H1 (cell line): ENCODE results near the gene NBPF3. TPM values are rescaled to one million over a fixed set of nuclear protein-coding genes. Genes with fewer than 3 reads are reported as not detected.

Experiments
- CTCF ChIA-PET: fragments of 300-600 bp; sonication (Branson Sonifier 250); formaldehyde crosslinking; loops from one replicate; lab custom pipeline; 2021; ENCODE audit not compliant: partially characterized antibody; lab: Charles Lee
- POLR2A ChIA-PET: fragments of 300-600 bp; sonication (Branson Sonifier 250); formaldehyde crosslinking; loops from one replicate; lab custom pipeline; 2021; ENCODE audit warnings: inconsistent platforms; ENCODE audit not compliant: partially characterized antibody; lab: Charles Lee
- DNase-seq, 2 experiments: peaks; one replicate each; pipeline versions ENCODE4 v3.0.0 to v3.0.0-alpha.2; 2010 to 2022; ENCODE audit warnings: low spot score in 2 of 2, low read depth in 1 of 2, mixed read lengths in 1 of 2
- FAIRE-seq: peaks from 2 replicates; lab custom pipeline; 2011; peaks lifted over from hg19 to GRCh38; lab: Jason Lieb, UNC
- H2AFZ ChIP-seq: 2 replicates; pipeline ENCODE4 v1.8.1; 2012; ENCODE audit warnings: low read length, inconsistent platforms
- H2AK5ac ChIP-seq: 2 replicates; pipeline ENCODE4 v1.6.1; 2013; ENCODE audit warnings: low read depth, low read length
- H2BK120ac ChIP-seq: replicated peaks from 2 replicates; pipeline ENCODE3; 2013; ENCODE audit warnings: low read depth, low read length, inconsistent platforms
- H2BK12ac ChIP-seq: 2 replicates; pipeline ENCODE4 v1.6.1; 2013; ENCODE audit warnings: low read depth, low read length
- H2BK15ac ChIP-seq: 2 replicates; pipeline ENCODE4 v1.6.1; 2013; ENCODE audit warnings: low read length
- H2BK20ac ChIP-seq: 2 replicates; pipeline ENCODE4 v1.6.1; 2013; ENCODE audit warnings: low read length
- H2BK5ac ChIP-seq: 2 replicates; pipeline ENCODE4 v1.6.1; 2013; ENCODE audit warnings: low read depth, low read length
- H3K14ac ChIP-seq: 2 replicates; pipeline ENCODE4 v1.6.1; 2013; ENCODE audit warnings: inconsistent platforms; ENCODE audit not compliant: insufficient read length
- H3K18ac ChIP-seq: 2 replicates; pipeline ENCODE4 v1.6.1; 2013; ENCODE audit warnings: low read length; ENCODE audit errors: extremely low read depth
- H3K23ac ChIP-seq: 2 replicates; pipeline ENCODE4 v1.6.1; 2013; ENCODE audit warnings: inconsistent platforms; ENCODE audit not compliant: insufficient read length
- H3K23me2 ChIP-seq: 2 replicates; pipeline ENCODE4 v1.6.1; 2013; ENCODE audit warnings: low read depth, low read length
- H3K27ac ChIP-seq: 2 replicates; pipeline ENCODE4 v1.6.1; 2011; ENCODE audit warnings: low read depth, low read length, inconsistent platforms
- H3K27me3 ChIP-seq, 4 experiments: replicated peaks in 1 of 4; 1 replicate in 1 of 4; 2 replicates in 3 of 4; pipeline versions ENCODE4 v1.6.1 to v1.8.1; 2011 to 2013; ENCODE audit warnings: low read length in 3 of 4, mild to moderate bottlenecking in 3 of 4, inconsistent platforms in 2 of 4, mixed read lengths in 2 of 4, moderate library complexity in 1 of 4; ENCODE audit not compliant: control insufficient read depth in 3 of 4, insufficient read depth in 3 of 4; ENCODE audit errors: extremely low read depth in 1 of 4
- H3K36me3 ChIP-seq, 4 experiments: 2 replicates each; pipeline versions ENCODE4 v1.6.1 to v1.8.1; 2011 to 2013; ENCODE audit warnings: mild to moderate bottlenecking in 4 of 4, low read length in 3 of 4, moderate library complexity in 2 of 4, control low read depth in 1 of 4, inconsistent platforms in 1 of 4; ENCODE audit not compliant: insufficient read depth in 4 of 4, control insufficient read depth in 2 of 4
- H3K4ac ChIP-seq: replicated peaks from 2 replicates; pipeline ENCODE3; 2013; ENCODE audit warnings: low read length, low read depth, mixed read lengths, inconsistent platforms; ENCODE audit not compliant: insufficient read length
- H3K4me1 ChIP-seq, 4 experiments: replicated peaks in 1 of 4; 1 replicate in 1 of 4; 2 replicates in 3 of 4; pipeline versions ENCODE4 v1.6.1 to v1.8.1; 2011 to 2013; ENCODE audit warnings: low read length in 3 of 4, inconsistent platforms in 2 of 4, mixed read lengths in 1 of 4; ENCODE audit not compliant: insufficient read depth in 4 of 4, control insufficient read depth in 3 of 4
- H3K4me2 ChIP-seq, 2 experiments: 2 replicates each; pipeline versions ENCODE4 v1.6.1 to v1.8.1; 2011 to 2013; ENCODE audit warnings: low read depth in 2 of 2, low read length in 2 of 2, control low read depth in 1 of 2, inconsistent platforms in 1 of 2, mild to moderate bottlenecking in 1 of 2; ENCODE audit not compliant: insufficient read depth in 1 of 2
- H3K4me3 ChIP-seq, 4 experiments: fragments of 200-600, 300-600 bp in 1 of 4; sonication (generic), shearing (Covaris generic), sonication (Bioruptor Twin) in 1 of 4; 2 replicates each; pipeline versions ENCODE4 v1.5.1 to v1.8.1; 2011 to 2016; ENCODE audit warnings: low read length in 4 of 4, low read depth in 3 of 4, control low read depth in 2 of 4, inconsistent platforms in 2 of 4, mild to moderate bottlenecking in 2 of 4, mixed read lengths in 1 of 4, moderate library complexity in 1 of 4; ENCODE audit not compliant: insufficient read depth in 2 of 4; ENCODE audit errors: extremely low read depth in 1 of 4
- H3K56ac ChIP-seq: replicated peaks from 2 replicates; pipeline ENCODE3; 2013; ENCODE audit warnings: low read depth, mild to moderate bottlenecking, mixed read lengths, low read length, inconsistent platforms; ENCODE audit not compliant: insufficient read length
- H3K79me1 ChIP-seq: 2 replicates; pipeline ENCODE4 v1.6.1; 2013; ENCODE audit warnings: low read depth, low read length, control low read depth
- H3K79me2 ChIP-seq, 2 experiments: 2 replicates each; pipeline versions ENCODE4 v1.6.1 to v1.8.1; 2012 to 2013; ENCODE audit warnings: low read length in 2 of 2, mild to moderate bottlenecking in 2 of 2, inconsistent platforms in 1 of 2; ENCODE audit not compliant: insufficient read depth in 2 of 2, control insufficient read depth in 1 of 2
- H3K9ac ChIP-seq, 4 experiments: replicated peaks in 1 of 4; 1 replicate in 1 of 4; 2 replicates in 3 of 4; pipeline versions ENCODE4 v1.6.1 to v1.8.1; 2011 to 2013; ENCODE audit warnings: low read depth in 3 of 4, low read length in 3 of 4, control low read depth in 2 of 4, mild to moderate bottlenecking in 2 of 4, moderate library complexity in 2 of 4, inconsistent platforms in 1 of 4; ENCODE audit errors: extremely low read depth in 1 of 4
- H3K9me3 ChIP-seq, 2 experiments: 2 replicates each; pipeline versions ENCODE4 v1.6.1 to v1.8.1; 2012 to 2013; ENCODE audit warnings: mild to moderate bottlenecking in 2 of 2, moderate library complexity in 2 of 2, control low read depth in 1 of 2, inconsistent platforms in 1 of 2, low read depth in 1 of 2, low read length in 1 of 2, mixed read lengths in 1 of 2; ENCODE audit not compliant: insufficient read depth in 2 of 2
- H4K20me1 ChIP-seq, 2 experiments: replicated peaks in 1 of 2; 2 replicates each; pipeline versions ENCODE3 to v1.8.1; 2011 to 2013; ENCODE audit warnings: inconsistent platforms in 2 of 2, low read length in 2 of 2, mild to moderate bottlenecking in 1 of 2; ENCODE audit not compliant: insufficient read depth in 2 of 2, control insufficient read depth in 1 of 2
- H4K5ac ChIP-seq: 2 replicates; pipeline ENCODE4 v1.6.1; 2013; ENCODE audit warnings: low read length, low read depth, mixed read lengths, inconsistent platforms; ENCODE audit not compliant: insufficient read length
- H4K8ac ChIP-seq: 2 replicates; pipeline ENCODE4 v1.8.0; 2013; ENCODE audit warnings: mild to moderate bottlenecking, moderate library complexity, low read length, inconsistent platforms; ENCODE audit not compliant: insufficient read depth; ENCODE audit errors: extremely low read depth
- H4K91ac ChIP-seq: replicated peaks from 2 replicates; pipeline ENCODE3; 2013; ENCODE audit warnings: low read length, mixed read lengths, inconsistent platforms; ENCODE audit not compliant: insufficient read length
- CHD2 ChIP-seq: IDR thresholded peaks from 2 replicates; pipeline ENCODE4 v1.6.1; 2012; ENCODE audit warnings: low read length, improper control_type of control experiment
- JUN ChIP-seq: IDR thresholded peaks from 2 replicates; pipeline ENCODE4 v1.6.1; 2011; ENCODE audit warnings: low read depth, mild to moderate bottlenecking, improper control_type of control experiment, low read length
- TAF1 ChIP-seq: IDR thresholded peaks from 2 replicates; pipeline ENCODE4 v1.6.1; 2011; ENCODE audit warnings: mild to moderate bottlenecking, low read depth, low read length
- WGBS, 2 experiments: shearing (Covaris generic) in 1 of 2; methylation state at CpG; one replicate each; pipeline versions ENCODE4 v1.1.6 to v1.1.7; 2013 to 2015; ENCODE audit warnings: low lambda C conversion rate in 2 of 2, mixed read lengths in 2 of 2, inconsistent platforms in 1 of 2, low coverage in 1 of 2, missing lambda C conversion rate in 1 of 2; ENCODE audit not compliant: insufficient replicate concordance in 2 of 2, insufficient coverage in 1 of 2, insufficient read length in 1 of 2; ENCODE audit errors: extremely low coverage in 1 of 2, missing lambda C conversion rate in 1 of 2; 5-methylcytosine and 5-hydroxymethylcytosine counted together
- polyA plus RNA-seq, 7 experiments: library from polyadenylated mRNA; depleted of rRNA in 3 of 7; stranded (reverse) in 5 of 7; unstranded in 2 of 7; fragments of >200 nt in 5 of 7; fragments of 200-250 nt in 2 of 7; gene quantifications; 1 replicate in 5 of 7; 2 replicates in 1 of 7; 4 replicates in 1 of 7; pipeline versions ENCODE4 v1.2.1 to v1.2.3, GENCODE V29; 2011 to 2013; ENCODE audit warnings: missing spikeins in 2 of 7, mixed read lengths in 2 of 7
- total RNA-seq: library from RNA; stranded (reverse); fragmentation: NEBNext Ultra II Directional; extraction: Animal tissue kit (Norgen Biotek cat#: 25700); gene quantifications from 2 replicates; pipeline ENCODE4 v1.2.1, GENCODE V29; 2021
- TF ChIP-seq, protein P1 (sequence below), 3 experiments: IDR thresholded peaks; 1 replicate in 2 of 3; 2 replicates in 1 of 3; pipeline versions ENCODE4 v1.5.1 to v1.6.1; 2011; ENCODE audit warnings: low read length in 3 of 3, mild to moderate bottlenecking in 3 of 3, inconsistent platforms in 2 of 3, low read depth in 1 of 3, moderate library complexity in 1 of 3; ENCODE audit not compliant: insufficient read depth in 1 of 3; ENCODE audit errors: control extremely low read depth in 1 of 3
- TF ChIP-seq, protein P2 (sequence below): IDR thresholded peaks from 2 replicates; pipeline ENCODE4 v1.6.1; 2012; ENCODE audit warnings: low read length, inconsistent platforms

NBPF3 gene
- total and polyA plus RNA-seq, 2 of the 8 experiments (the other 6 are each of a cell fraction or from before 2014, with no cell fraction given) = 3.8 to 4.3 TPM

DNA sequence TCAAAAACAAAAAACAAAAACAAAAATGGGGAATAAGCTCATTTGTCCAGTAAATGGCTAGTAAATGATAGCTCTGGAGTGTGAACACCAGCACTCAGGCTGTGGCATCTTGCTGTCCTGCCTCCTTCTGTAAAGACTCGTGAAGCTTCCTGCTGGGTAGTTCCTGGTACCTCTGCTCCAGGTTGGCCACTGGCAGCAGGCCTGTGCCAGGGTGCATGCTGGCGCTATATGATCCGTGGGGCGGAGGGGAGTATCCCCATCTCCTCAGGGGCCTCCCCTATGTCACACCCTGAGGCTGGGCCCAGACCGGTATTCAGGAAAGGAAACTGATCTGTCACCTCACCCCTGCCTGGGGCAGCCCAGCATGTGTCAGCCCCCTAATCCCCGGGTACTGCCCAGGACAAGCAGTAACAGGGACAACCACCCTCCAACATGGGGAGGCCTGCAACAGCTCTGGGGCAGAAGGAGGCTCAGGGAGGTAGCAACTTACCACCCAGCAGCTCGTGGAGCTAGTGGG lies 83.4 kb downstream of the NBPF3 start:
- CTCF ChIA-PET = interaction anchor here (0.6 to 26.3 kb wide), 9 partner anchors 12 to 1593 kb away, joined by 3 to 372 read pairs (median 3); no protein-coding TSS in a partner anchor
- no peak overlapping the region for H2BK120ac ChIP-seq
- H3K4me1 ChIP-seq = peaks cover 6 to 24% (median 13%) of the 10 kb centered on the region in 4 experiments
- 90% methylated on average over 7 of the region's 7 CpGs; no CpG with 5 or more reads in 1 of the 2 experiments for WGBS, 2 experiments
- POLR2A ChIA-PET = interaction anchor here (1.0 to 1.5 kb wide), 4 partner anchors 11 to 36 kb away, joined by 3 read pairs; partner anchors contain the start of gene ALPL
- TF ChIP-seq CHD2 (no peak), JUN (no peak), TAF1 (no peak)
- TF ChIP-seq, protein P1, sequence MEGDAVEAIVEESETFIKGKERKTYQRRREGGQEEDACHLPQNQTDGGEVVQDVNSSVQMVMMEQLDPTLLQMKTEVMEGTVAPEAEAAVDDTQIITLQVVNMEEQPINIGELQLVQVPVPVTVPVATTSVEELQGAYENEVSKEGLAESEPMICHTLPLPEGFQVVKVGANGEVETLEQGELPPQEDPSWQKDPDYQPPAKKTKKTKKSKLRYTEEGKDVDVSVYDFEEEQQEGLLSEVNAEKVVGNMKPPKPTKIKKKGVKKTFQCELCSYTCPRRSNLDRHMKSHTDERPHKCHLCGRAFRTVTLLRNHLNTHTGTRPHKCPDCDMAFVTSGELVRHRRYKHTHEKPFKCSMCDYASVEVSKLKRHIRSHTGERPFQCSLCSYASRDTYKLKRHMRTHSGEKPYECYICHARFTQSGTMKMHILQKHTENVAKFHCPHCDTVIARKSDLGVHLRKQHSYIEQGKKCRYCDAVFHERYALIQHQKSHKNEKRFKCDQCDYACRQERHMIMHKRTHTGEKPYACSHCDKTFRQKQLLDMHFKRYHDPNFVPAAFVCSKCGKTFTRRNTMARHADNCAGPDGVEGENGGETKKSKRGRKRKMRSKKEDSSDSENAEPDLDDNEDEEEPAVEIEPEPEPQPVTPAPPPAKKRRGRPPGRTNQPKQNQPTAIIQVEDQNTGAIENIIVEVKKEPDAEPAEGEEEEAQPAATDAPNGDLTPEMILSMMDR (IDR thresholded peaks at IDR 0.05; ENCODE audit: control extremely low read depth in 1 of 3, insufficient read depth in 1 of 3, low read depth in 1 of 3, low read length in 3 of 3) = no peak
- TF ChIP-seq, protein P2, sequence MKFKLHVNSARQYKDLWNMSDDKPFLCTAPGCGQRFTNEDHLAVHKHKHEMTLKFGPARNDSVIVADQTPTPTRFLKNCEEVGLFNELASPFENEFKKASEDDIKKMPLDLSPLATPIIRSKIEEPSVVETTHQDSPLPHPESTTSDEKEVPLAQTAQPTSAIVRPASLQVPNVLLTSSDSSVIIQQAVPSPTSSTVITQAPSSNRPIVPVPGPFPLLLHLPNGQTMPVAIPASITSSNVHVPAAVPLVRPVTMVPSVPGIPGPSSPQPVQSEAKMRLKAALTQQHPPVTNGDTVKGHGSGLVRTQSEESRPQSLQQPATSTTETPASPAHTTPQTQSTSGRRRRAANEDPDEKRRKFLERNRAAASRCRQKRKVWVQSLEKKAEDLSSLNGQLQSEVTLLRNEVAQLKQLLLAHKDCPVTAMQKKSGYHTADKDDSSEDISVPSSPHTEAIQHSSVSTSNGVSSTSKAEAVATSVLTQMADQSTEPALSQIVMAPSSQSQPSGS = no peak
- H3K36me3 ChIP-seq = no peaks in the 10 kb centered on the region
- peaks cover 0 to 56% of the 10 kb centered on the region in 2 experiments; a peak in 3 of 4 replicates for H3K79me2 ChIP-seq
- no peak overlapping the region for H2AFZ ChIP-seq
- H2AK5ac ChIP-seq = no peak overlapping the region
- DNase-seq (no peak), FAIRE-seq (no peak)
- no peak overlapping the region for H3K9ac ChIP-seq
- no peaks in the 10 kb centered on the region for H3K9me3 ChIP-seq
- H4K5ac ChIP-seq = no peak overlapping the region
- no peak overlapping the region for H3K18ac ChIP-seq
- peak overlapping the region; percentile 54 for H4K91ac ChIP-seq
- no peak overlapping the region for H3K4ac ChIP-seq
- H2BK12ac ChIP-seq = no peak overlapping the region
- H3K23ac ChIP-seq = no peak overlapping the region
- H2BK20ac ChIP-seq = no peak overlapping the region
- H3K27me3 ChIP-seq = no peaks in the 10 kb centered on the region
- peaks cover 18% of the 10 kb centered on the region for H3K79me1 ChIP-seq
- H2BK5ac ChIP-seq = no peak overlapping the region
- H4K20me1 ChIP-seq = peaks cover 2 to 18% of the 10 kb centered on the region in 2 experiments
- H2BK15ac ChIP-seq = no peak overlapping the region
- H3K56ac ChIP-seq = no peak overlapping the region
- H3K27ac ChIP-seq = no peak overlapping the region
- no peak overlapping the region for H3K4me3 ChIP-seq
- no peak overlapping the region for H3K14ac ChIP-seq
- no peak overlapping the region for H4K8ac ChIP-seq
- no peak overlapping the region for H3K4me2 ChIP-seq
- H3K23me2 ChIP-seq = no peaks in the 10 kb centered on the region
